NCI-H2171 treated with DMSO at 0.1 percent for 48 hours (cell line): ENCODE data around the gene PPHLN1.

Experiments
- DNase-seq: peaks from one replicate; lab custom pipeline; 2025; lab: John Stamatoyannopoulos, UW

The PPHLN1 gene

GRCh38 chr12:42325653-42326474, at the start of gene PPHLN1, which contains the start of gene ZCRB1:
Gene PPHLN1 (plus strand): TSS chr12:42326167. CDS start chr12:42335903, 9,736 bp downstream.
Gene ZCRB1 (minus strand): TSS chr12:42326094. CDS start chr12:42324102, 1,992 bp downstream.
- peak; percentile 92 for DNase-seq

- no peak for DNase-seq
Measured at GRCh38 chr12:42277396-42278127, 48.4 kb upstream of the PPHLN1 start.

GRCh38 chr12:42278128-42278510, 47.8 kb upstream of the PPHLN1 start:
- no peak for DNase-seq

- DNase-seq: no peak
Measured at GRCh38 chr12:42281278-42281677, 44.7 kb upstream of the PPHLN1 start.

GRCh38 chr12:42281844-42282243, 44.1 kb upstream of the PPHLN1 start:
- DNase-seq: no peak

- DNase-seq: no peak
Measured at GRCh38 chr12:42282294-42282693, 43.7 kb upstream of the PPHLN1 start.

GRCh38 chr12:42283739-42284138, 42.2 kb upstream of the PPHLN1 start:
- DNase-seq: no peak

GRCh38 chr12:42284157-42284556, 41.8 kb upstream of the PPHLN1 start:
- DNase-seq: no peak

- DNase-seq: no peak
Measured at GRCh38 chr12:42284876-42285275, 41.1 kb upstream of the PPHLN1 start.

- no peak for DNase-seq
Measured at GRCh38 chr12:42285431-42285830, 40.5 kb upstream of the PPHLN1 start.

GRCh38 chr12:42286741-42287140, 39.2 kb upstream of the PPHLN1 start:
- no peak for DNase-seq

- DNase-seq: no peak
Measured at GRCh38 chr12:42288544-42288943, 37.4 kb upstream of the PPHLN1 start.

GRCh38 chr12:42291680-42292079, 34.3 kb upstream of the PPHLN1 start:
- DNase-seq: no peak

- DNase-seq: peak; percentile 16
Measured at GRCh38 chr12:42296503-42297109, 29.4 kb upstream of the PPHLN1 start.

GRCh38 chr12:42298887-42299286, 27.1 kb upstream of the PPHLN1 start:
- DNase-seq: no peak

GRCh38 chr12:42299392-42300308, 26.3 kb upstream of the PPHLN1 start:
- no peak for DNase-seq

GRCh38 chr12:42306297-42306696, 19.7 kb upstream of the PPHLN1 start:
- no peak for DNase-seq

- no peak for DNase-seq
Measured at GRCh38 chr12:42308390-42308789, 17.6 kb upstream of the PPHLN1 start.

GRCh38 chr12:42309996-42310395, 16.0 kb upstream of the PPHLN1 start:
- DNase-seq: no peak

- DNase-seq: no peak
Measured at GRCh38 chr12:42315108-42315507, 10.9 kb upstream of the PPHLN1 start.

GRCh38 chr12:42320796-42321195, 5.2 kb upstream of the PPHLN1 start:
- DNase-seq: no peak

GRCh38 chr12:42322567-42322966, 3.4 kb upstream of the PPHLN1 start:
- DNase-seq: no peak
